ENCODE results near the gene KIAA1328.

Gene KIAA1328

GRCh38 chr18:36798738-36799473 is 30.0 kb upstream of the KIAA1328 start:
- no peak for TF ChIP-seq CTCF (IDR thresholded peaks at IDR 0.05; ENCODE audit: low read depth, low read length)
- Histone ChIP-seq H3K9me3 (no peaks in the 10 kb centered on the region), H3K27me3 (no peaks in the 10 kb centered on the region), H3K36me3 (no peaks in the 10 kb centered on the region), H3K4me3 (ENCODE audit: low read depth, low read length) (no peak overlapping the region), H3K4me1 (no peaks in the 10 kb centered on the region)
- no peak for DNase-seq

- H3K36me3 ChIP-seq: no peaks in the 10 kb centered on the region
- no peak for TF ChIP-seq CTCF (IDR thresholded peaks at IDR 0.05; ENCODE audit: low read depth, low read length)
- H3K4me1 ChIP-seq: no peaks in the 10 kb centered on the region
- H3K27me3 ChIP-seq: no peaks in the 10 kb centered on the region
- H3K9me3 ChIP-seq: no peaks in the 10 kb centered on the region
- no peak overlapping the region for H3K4me3 ChIP-seq (ENCODE audit: low read depth, low read length)
- DNase-seq: no peak
Observed at GRCh38 chr18:36805105-36805504, 23.8 kb upstream of the KIAA1328 start.

- H3K4me1 ChIP-seq: no peaks in the 10 kb centered on the region
- no peak for DNase-seq
- no peak for TF ChIP-seq CTCF (IDR thresholded peaks at IDR 0.05; ENCODE audit: low read depth, low read length)
Observed at GRCh38 chr18:36808681-36809080, 20.2 kb upstream of the KIAA1328 start.

GRCh38 chr18:36809590-36810381 is 19.1 kb upstream of the KIAA1328 start:
- no peaks in the 10 kb centered on the region for H3K27me3 ChIP-seq
- no peaks in the 10 kb centered on the region for H3K9me3 ChIP-seq
- no peaks in the 10 kb centered on the region for H3K36me3 ChIP-seq
- H3K4me3 ChIP-seq (ENCODE audit: low read depth, low read length): no peak overlapping the region
- H3K4me1 ChIP-seq: no peaks in the 10 kb centered on the region
- TF ChIP-seq CTCF (IDR thresholded peaks at IDR 0.05; ENCODE audit: low read depth, low read length): peak; percentile 69
- peak; percentile 14 for DNase-seq

More at GRCh38 chr18:36808681-36809080, 20.2 kb upstream of the KIAA1328 start:
- no peaks in the 10 kb centered on the region for H3K36me3 ChIP-seq
- no peaks in the 10 kb centered on the region for H3K9me3 ChIP-seq
- no peaks in the 10 kb centered on the region for H3K27me3 ChIP-seq
- H3K4me3 ChIP-seq (ENCODE audit: low read depth, low read length): no peak overlapping the region

GRCh38 chr18:36811430-36811829 is 17.5 kb upstream of the KIAA1328 start:
- Histone ChIP-seq H3K4me3 (ENCODE audit: low read depth, low read length) (no peak overlapping the region), H3K4me1 (no peaks in the 10 kb centered on the region), H3K36me3 (no peaks in the 10 kb centered on the region), H3K27me3 (no peaks in the 10 kb centered on the region), H3K9me3 (no peaks in the 10 kb centered on the region)
- TF ChIP-seq CTCF (IDR thresholded peaks at IDR 0.05; ENCODE audit: low read depth, low read length): no peak
- no peak for DNase-seq

GRCh38 chr18:36811955-36812354 is 17.0 kb upstream of the KIAA1328 start:
- no peak for TF ChIP-seq CTCF (IDR thresholded peaks at IDR 0.05; ENCODE audit: low read depth, low read length)
- no peak for DNase-seq
- Histone ChIP-seq H3K36me3 (no peaks in the 10 kb centered on the region), H3K27me3 (no peaks in the 10 kb centered on the region), H3K9me3 (no peaks in the 10 kb centered on the region), H3K4me1 (no peaks in the 10 kb centered on the region), H3K4me3 (ENCODE audit: low read depth, low read length) (no peak overlapping the region)

Measured in BE2C (cell line).